GM18873 (cell line): Measurements from ENCODE around the gene DALRD3.

Experiments used
- ATAC-seq: cut with Tn5 transposase; IDR thresholded peaks from one replicate; pipeline ENCODE4 v1.9.1; 2021; ENCODE audit warnings: mild to moderate bottlenecking, moderate library complexity, moderate number of reproducible peaks; ENCODE audit not compliant: unreplicated experiment, low FRiP score

The DALRD3 gene

GRCh38 chr3:49007068-49007770, 11.2 kb downstream of the DALRD3 start, which contains the start of gene WDR6:
WDR6 (plus strand) TSS chr3:49007391; CDS start chr3:49007432, 41 bp downstream.
- ATAC-seq = peak; percentile 81

- ATAC-seq = no peak
These were observed 11.8 kb downstream of the DALRD3 start for GRCh38 chr3:49006408-49007067.

DNA sequence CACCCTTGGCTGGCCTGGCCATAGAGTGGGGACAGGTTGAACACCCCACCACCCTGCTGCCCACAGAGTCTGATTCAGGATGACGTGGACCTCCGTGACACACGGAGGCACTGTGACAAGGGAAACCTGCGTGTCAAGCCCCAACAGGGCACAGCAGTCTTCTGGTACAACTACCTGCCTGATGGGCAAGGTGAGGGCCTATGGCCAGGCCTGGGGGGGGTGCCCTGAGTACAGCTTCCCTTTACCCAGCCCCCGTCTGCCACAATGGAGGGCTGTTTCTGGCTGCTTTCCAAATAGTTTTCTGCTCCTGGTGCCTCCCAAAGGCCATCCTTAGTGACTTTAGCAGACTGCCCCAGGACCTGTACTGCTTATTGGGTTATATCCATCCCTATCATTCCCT, 12.4 kb downstream of the DALRD3 start:
- ATAC-seq = no peak

- ATAC-seq = no peak
These were observed 13.1 kb downstream of the DALRD3 start for GRCh38 chr3:49005303-49005680.

DNA sequence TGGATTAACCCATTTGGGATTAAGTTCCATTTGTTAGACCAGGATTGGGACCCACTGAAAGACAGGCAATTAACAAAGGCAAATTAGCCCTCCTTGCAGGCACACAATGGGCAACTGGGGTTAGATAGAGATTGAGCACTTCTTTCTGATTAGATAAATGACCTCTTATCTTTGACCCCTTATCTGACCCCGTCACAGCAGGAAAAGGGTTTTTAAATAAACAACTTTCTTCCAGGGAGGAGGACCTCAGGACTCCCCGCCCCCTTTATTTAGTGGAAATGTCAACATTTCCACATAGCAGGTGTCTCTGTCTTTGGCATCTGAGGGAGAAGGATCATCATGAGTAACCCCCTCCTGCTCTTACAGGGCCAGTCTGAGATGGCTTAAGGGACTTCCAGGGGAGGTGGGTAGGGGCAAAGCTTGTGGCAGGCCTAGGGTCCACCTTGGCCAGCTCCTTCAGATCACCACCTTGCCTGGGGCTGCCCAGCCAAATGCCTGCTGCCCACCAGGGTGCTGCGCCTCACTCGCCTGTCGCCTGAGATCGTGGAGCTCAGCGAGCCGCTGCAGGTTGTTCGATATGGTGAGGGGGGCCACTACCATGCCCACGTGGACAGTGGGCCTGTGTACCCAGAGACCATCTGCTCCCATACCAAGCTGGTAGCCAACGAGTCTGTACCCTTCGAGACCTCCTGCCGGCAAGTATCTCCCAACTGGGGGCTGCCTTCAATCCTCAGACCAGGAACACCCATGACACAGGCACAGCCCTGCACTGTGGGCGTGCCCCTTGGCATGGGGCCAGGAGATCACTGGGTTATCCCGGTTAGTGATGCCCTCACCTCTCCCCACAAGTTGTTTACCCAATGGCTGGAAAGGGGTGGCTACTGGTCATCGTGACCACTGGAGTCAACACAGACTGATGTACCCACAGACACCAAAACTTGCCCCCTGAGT, 13.8 kb downstream of the DALRD3 start:
- no peak for ATAC-seq

- ATAC-seq = no peak
These were observed 17.2 kb downstream of the DALRD3 start for GRCh38 chr3:49001155-49001554.

DNA sequence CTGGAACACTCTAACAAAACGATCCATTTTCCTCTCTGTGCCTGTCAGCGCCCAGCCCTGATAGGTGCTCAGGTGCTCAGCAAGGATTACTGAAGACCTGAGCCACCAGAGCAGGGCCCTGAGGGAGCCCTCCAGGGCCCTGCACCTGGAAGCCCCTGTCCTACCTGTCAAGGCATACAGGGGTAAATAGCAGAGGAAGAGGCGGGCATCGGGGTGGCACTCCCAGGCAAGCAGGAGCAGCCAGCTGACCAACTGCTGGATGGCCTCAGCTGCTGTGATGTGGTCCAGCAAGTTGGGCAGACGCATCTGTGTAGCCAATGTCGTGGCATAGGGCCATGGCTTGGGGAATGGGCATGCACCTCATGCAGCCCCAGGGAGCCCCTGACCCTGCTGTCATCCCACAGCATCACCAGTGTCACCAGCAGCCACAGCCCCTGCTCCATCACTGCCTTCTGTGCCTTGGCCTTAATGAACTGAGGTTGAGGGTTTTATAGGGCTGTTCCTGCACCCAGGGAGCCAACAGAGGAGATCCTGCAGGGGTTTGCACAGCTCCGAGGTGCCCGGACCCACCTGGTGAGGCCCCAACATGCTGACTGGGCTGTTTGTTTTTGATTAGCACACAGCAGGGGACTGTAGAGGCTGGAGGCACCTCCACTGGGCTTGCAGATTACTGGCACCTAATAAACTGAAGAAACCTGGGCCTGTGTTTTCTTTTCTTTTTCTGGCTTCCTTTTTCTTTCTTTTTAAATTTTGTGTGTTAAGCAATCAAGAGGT, 19.1 kb downstream of the DALRD3 start:
- no peak for ATAC-seq

DNA sequence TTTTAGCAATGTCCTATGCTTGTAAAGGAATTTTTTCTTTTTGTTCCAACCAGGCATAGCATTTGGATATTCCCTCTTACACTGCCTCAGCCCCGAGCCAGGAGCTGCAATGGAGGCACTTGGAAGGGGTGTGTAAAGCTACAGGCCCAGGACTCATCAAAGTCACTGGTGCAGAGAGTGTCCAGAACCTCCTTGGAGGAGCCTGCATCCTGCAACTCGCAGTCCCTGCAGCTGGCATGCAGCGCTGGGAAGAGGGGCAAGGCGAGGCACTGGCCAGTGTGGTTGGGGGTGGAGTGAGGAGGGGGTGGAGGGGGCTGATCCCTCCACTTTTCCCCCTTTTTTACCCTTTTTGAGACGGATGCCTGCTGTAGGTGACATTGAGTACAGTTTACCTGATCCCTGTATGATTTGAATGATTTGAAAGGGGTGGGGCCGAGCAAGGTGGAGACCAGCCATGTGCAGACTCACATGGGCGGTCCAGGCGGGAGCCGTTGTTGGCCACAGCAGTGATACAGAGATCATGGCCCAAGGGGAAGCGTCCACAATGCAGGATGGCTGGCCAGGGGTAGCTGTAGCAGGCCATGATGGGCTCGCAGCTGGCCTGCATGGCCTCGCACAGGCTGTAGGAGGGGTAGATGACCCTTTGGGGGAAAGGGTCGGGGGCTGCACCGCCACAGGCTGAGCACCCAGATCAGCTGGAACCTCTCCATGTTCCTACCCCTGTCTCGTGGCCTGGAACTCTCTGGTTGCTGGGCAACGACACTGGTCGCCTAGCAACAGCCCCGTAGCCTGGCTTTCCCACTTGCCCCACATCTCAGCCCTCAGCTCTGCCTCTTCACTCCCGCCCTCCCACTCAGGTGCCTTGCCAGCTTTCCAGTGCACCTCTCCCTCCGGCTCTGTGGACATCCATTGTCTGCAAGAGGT, 20.4 kb downstream of the DALRD3 start:
- no peak for ATAC-seq

DNA sequence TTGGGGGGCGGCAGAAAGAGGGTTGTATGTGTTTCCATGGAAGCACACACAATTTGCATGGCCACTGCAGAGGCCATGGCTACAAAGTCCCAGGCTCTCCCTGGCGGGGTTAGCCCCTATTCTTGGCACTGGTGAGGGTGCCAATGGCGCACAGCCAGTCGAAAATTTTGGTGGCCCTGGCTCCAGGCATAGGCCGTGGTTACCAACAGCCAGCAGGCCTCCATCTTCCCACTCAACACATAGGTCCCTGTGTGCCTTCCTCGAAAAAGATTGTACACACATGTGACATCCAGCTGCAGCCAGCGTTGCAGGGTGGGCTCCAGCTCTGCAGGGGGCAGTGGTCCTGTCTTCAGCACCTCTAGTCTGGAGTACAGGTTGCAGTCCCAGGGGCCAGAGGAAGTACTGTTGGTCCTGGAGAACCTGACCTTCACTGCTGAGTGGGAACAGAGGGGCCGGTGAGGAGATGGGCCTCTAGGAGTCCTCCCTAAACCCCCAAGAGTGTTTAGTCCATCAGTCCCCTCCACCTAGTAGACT, 21.2 kb downstream of the DALRD3 start:
- ATAC-seq = no peak

GRCh38 chr3:48996640-48997039, 21.7 kb downstream of the DALRD3 start:
- ATAC-seq = no peak

DNA sequence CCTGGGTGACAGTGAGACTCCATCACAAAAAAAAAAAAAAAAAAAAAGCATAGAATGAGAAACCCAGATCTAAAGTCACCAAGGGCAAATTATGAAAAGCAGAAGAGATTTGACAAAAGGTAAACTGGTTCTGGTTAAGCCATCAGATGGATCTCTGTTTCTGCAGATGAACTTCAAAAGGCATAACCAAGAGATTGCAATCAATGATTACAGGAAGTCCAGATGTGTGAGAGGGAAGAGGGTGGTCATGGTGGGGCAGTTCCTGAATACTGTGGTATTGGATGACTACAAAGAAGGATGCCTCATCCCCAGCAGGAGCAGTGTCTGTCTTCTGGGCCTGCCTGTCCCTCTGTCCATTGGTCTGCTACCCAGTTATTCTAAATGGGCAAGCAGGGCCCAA, 24.5 kb downstream of the DALRD3 start:
- ATAC-seq = no peak

DNA sequence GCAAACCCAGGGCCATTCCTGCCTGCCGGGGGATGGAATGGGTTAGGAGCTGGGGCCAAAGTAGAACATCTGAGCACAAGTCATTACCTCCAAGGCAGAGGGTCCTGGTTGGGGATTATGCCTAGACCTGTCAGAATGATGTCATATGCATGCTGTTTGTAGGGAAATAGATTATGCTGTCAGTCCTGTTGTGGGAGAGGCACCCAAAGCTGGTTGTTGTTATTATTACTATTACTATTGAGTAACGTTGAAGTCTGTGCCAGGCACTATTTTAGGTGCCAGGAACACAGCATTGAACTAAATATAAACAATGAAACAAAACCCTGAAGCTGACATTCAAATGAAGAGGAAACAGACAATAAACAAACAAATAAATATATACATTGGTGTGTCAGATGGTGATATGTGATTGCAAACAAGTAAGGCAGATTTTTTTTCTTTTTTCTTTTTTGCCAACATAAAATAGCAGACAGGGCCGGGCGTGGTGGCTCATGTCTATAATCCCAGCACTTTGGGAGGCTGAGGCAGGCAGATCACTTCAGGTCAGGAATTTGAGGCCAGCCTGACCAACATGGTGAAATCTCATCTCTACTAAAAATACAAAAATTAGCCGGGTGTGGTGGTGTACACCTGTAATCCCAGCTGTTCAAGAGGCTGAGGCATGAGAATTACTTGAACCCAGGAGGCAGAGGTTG, 26.4 kb downstream of the DALRD3 start:
- no peak for ATAC-seq

GRCh38 chr3:48990636-48991469, 27.5 kb downstream of the DALRD3 start:
- no peak for ATAC-seq

DNA sequence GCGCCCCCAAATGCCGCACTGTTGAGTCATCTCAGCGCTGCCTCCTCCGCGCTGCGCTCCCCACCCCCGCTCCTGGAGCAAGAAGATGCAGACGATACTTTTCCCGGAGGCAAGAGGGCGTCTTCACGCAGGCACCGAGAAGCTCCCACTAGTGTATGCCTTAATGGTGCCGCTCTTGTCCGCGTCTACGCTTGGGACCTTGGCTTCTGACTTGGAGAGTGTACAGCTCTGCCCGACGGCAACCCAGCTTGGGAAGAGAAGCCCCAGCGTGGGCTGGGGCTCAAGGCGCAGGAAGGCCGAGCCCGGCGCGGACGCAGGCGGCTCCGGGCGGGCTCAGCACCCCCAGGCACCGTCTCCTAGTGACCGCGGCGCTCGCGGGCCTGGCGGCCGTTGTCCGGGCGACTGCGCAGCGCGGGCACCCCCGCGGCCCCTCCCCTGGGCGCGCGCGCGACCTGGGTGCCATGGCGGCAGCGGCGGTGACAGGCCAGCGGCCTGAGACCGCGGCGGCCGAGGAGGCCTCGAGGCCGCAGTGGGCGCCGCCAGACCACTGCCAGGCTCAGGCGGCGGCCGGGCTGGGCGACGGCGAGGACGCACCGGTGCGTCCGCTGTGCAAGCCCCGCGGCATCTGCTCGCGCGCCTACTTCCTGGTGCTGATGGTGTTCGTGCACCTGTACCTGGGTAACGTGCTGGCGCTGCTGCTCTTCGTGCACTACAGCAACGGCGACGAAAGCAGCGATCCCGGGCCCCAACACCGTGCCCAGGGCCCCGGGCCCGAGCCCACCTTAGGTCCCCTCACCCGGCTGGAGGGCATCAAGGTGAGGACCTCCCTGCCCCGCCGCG, 28.4 kb downstream of the DALRD3 start, which contains the start of gene P4HTM:
Gene P4HTM (plus strand): TSS at position 446 of the 840 bp plus-strand sequence. CDS start 16 bp downstream, at position 462.
- ATAC-seq = peak; percentile 45

DNA sequence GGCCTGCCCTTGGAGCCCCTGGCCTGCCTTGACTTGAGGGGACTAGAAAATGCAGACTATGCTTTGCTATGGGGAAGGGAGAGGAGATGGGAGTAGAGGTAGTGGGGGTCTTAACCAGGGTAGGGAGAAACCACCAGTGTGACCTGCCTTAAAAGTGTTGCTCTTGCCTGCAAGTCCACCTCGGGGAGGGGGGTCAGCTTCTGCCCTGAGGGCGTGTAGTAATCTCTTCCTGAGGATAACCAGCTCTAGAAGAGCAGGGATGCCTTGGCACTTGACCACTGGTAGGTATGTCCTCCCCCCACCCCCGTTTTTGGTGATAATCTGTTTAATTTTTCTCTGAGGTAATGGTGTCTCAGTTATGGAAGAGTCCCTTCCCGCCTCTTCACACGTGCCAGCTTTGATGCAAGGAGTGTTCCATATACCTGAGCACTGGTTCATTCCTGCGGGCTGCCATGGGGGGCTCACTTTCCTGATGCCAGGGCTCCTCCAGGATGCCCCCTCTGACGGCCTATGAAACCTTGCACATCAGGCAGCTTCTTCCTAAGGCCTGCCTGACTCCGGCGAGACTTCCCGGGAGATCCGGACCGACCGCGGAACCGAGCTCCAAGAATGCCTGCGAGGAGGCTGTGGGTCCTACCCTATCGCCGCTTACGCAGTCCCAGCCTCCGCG, 29.1 kb downstream of the DALRD3 start:
- no peak for ATAC-seq

DNA sequence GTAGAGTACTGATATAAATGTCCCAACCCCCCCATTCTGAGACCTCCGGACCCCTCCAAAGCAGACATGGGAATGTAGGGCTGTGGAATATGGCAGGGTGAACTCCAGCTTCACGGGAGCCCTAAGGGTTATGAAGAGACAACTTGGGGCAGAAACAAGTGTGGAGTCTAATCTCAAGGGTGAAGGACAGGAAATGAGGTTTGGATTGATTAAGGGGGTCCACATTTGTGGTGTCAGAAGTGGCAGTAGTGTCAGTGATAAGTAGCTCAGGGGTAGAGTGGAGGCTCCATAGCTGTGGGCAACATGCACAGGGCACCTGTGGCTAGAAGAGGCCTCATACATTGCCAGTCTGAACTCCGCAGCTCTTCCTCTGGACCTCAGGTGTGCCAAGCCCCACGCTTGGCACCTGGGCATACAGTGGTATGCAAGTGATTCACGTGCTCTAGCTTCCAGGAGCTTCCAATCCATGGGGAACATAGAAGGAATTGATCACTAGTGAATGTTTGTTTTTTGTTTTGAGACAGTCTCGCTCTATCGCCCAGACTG, 32.5 kb downstream of the DALRD3 start:
- no peak for ATAC-seq
